Rectal smooth muscle tissue (tissue), 1 donor: ENCODE results near the gene PGAM4.

Experiments
- H3K27ac ChIP-seq: one replicate; pipeline ENCODE4 v1.7.0; 2013; ENCODE audit warnings: low read depth, low read length, inconsistent platforms
- H3K27me3 ChIP-seq: one replicate; pipeline ENCODE4 v1.7.0; 2013; ENCODE audit warnings: low read length; ENCODE audit not compliant: control insufficient read depth, insufficient read depth
- H3K36me3 ChIP-seq: one replicate; pipeline ENCODE4 v1.7.0; 2013; ENCODE audit warnings: low read length; ENCODE audit not compliant: control insufficient read depth, insufficient read depth
- H3K4me1 ChIP-seq: one replicate; pipeline ENCODE4 v1.7.0; 2013; ENCODE audit warnings: low read length; ENCODE audit not compliant: control insufficient read depth, insufficient read depth
- H3K4me3 ChIP-seq: one replicate; pipeline ENCODE4 v1.7.0; 2013; ENCODE audit warnings: low read length
- H3K9ac ChIP-seq: one replicate; pipeline ENCODE4 v1.7.0; 2013; ENCODE audit warnings: low read length

The PGAM4 gene

GRCh38 chrX:77969538-77969937, at the start of gene PGAM4:
Gene PGAM4, minus strand, starts transcription at chrX:77969638. Its CDS starts 0 bp downstream, at chrX:77969638.
- H3K4me3 ChIP-seq = no peak within 1 kb of the TSS
- H3K4me1 ChIP-seq = no peaks in the 10 kb centered on the region
- H3K27me3 ChIP-seq = no peaks in the 10 kb centered on the region
- H3K36me3 ChIP-seq = no peaks in the 10 kb centered on the region
- no peak within 1 kb of the TSS for H3K9ac ChIP-seq
- no peak within 1 kb of the TSS for H3K27ac ChIP-seq

- no peaks in the 10 kb centered on the region for H3K4me1 ChIP-seq
- H3K4me3 ChIP-seq = no peak overlapping the region
- no peaks in the 10 kb centered on the region for H3K27me3 ChIP-seq
- H3K9ac ChIP-seq = no peak overlapping the region
- no peak overlapping the region for H3K27ac ChIP-seq
- H3K36me3 ChIP-seq = no peaks in the 10 kb centered on the region
Measured at GRCh38 chrX:78011846-78012245, 42.4 kb upstream of the PGAM4 start.

GRCh38 chrX:77979870-77980269, 10.4 kb upstream of the PGAM4 start:
- Histone ChIP-seq H3K36me3 (no peaks in the 10 kb centered on the region), H3K4me3 (no peak overlapping the region), H3K27me3 (no peaks in the 10 kb centered on the region), H3K27ac (no peak overlapping the region), H3K9ac (no peak overlapping the region), H3K4me1 (no peaks in the 10 kb centered on the region)

GRCh38 chrX:77977518-77977917, 8.1 kb upstream of the PGAM4 start:
- Histone ChIP-seq H3K9ac (no peak overlapping the region), H3K4me1 (no peaks in the 10 kb centered on the region), H3K4me3 (no peak overlapping the region), H3K27ac (no peak overlapping the region), H3K36me3 (no peaks in the 10 kb centered on the region), H3K27me3 (no peaks in the 10 kb centered on the region)

- Histone ChIP-seq H3K4me1 (no peaks in the 10 kb centered on the region), H3K27me3 (no peaks in the 10 kb centered on the region), H3K4me3 (no peak overlapping the region), H3K9ac (no peak overlapping the region), H3K27ac (no peak overlapping the region), H3K36me3 (no peaks in the 10 kb centered on the region)
Measured at GRCh38 chrX:77977095-77977494, 7.7 kb upstream of the PGAM4 start.

GRCh38 chrX:77975755-77976154, 6.3 kb upstream of the PGAM4 start:
- H3K27ac ChIP-seq = no peak overlapping the region
- H3K36me3 ChIP-seq = no peaks in the 10 kb centered on the region
- H3K4me3 ChIP-seq = no peak overlapping the region

GRCh38 chrX:77967631-77968030, 1.8 kb downstream of the PGAM4 start:
- H3K9ac ChIP-seq = no peak overlapping the region
- no peaks in the 10 kb centered on the region for H3K4me1 ChIP-seq
- H3K27ac ChIP-seq = no peak overlapping the region
- no peaks in the 10 kb centered on the region for H3K36me3 ChIP-seq
- no peaks in the 10 kb centered on the region for H3K27me3 ChIP-seq
- no peak overlapping the region for H3K4me3 ChIP-seq

More at GRCh38 chrX:77975755-77976154, 6.3 kb upstream of the PGAM4 start:
- no peak overlapping the region for H3K9ac ChIP-seq
- no peaks in the 10 kb centered on the region for H3K4me1 ChIP-seq
- no peaks in the 10 kb centered on the region for H3K27me3 ChIP-seq

- Histone ChIP-seq H3K36me3 (no peaks in the 10 kb centered on the region), H3K27ac (no peak overlapping the region), H3K4me3 (no peak overlapping the region), H3K9ac (no peak overlapping the region), H3K27me3 (no peaks in the 10 kb centered on the region), H3K4me1 (no peaks in the 10 kb centered on the region)
Measured at GRCh38 chrX:77966361-77966760, 3.1 kb downstream of the PGAM4 start.

GRCh38 chrX:77962068-77962902, 7.2 kb downstream of the PGAM4 start:
- Histone ChIP-seq H3K9ac (no peak overlapping the region), H3K4me1 (no peaks in the 10 kb centered on the region), H3K27me3 (no peaks in the 10 kb centered on the region), H3K27ac (no peak overlapping the region), H3K4me3 (no peak overlapping the region), H3K36me3 (no peaks in the 10 kb centered on the region)

- Histone ChIP-seq H3K36me3 (no peaks in the 10 kb centered on the region), H3K27ac (no peak overlapping the region), H3K27me3 (no peaks in the 10 kb centered on the region), H3K4me1 (no peaks in the 10 kb centered on the region), H3K9ac (no peak overlapping the region), H3K4me3 (no peak overlapping the region)
Measured at GRCh38 chrX:77961063-77961462, 8.4 kb downstream of the PGAM4 start.

GRCh38 chrX:77960567-77960966, 8.9 kb downstream of the PGAM4 start:
- no peaks in the 10 kb centered on the region for H3K36me3 ChIP-seq
- no peaks in the 10 kb centered on the region for H3K27me3 ChIP-seq
- H3K4me1 ChIP-seq = no peaks in the 10 kb centered on the region
- H3K9ac ChIP-seq = no peak overlapping the region
- H3K4me3 ChIP-seq = no peak overlapping the region
- H3K27ac ChIP-seq = no peak overlapping the region

GRCh38 chrX:77953708-77954107, 15.7 kb downstream of the PGAM4 start:
- no peak overlapping the region for H3K9ac ChIP-seq
- H3K27me3 ChIP-seq = no peaks in the 10 kb centered on the region
- H3K4me1 ChIP-seq = no peaks in the 10 kb centered on the region
- no peak overlapping the region for H3K4me3 ChIP-seq
- no peak overlapping the region for H3K27ac ChIP-seq
- H3K36me3 ChIP-seq = no peaks in the 10 kb centered on the region

- no peaks in the 10 kb centered on the region for H3K27me3 ChIP-seq
- H3K9ac ChIP-seq = no peak overlapping the region
- H3K36me3 ChIP-seq = no peaks in the 10 kb centered on the region
- H3K4me1 ChIP-seq = no peaks in the 10 kb centered on the region
- H3K27ac ChIP-seq = no peak overlapping the region
- no peak overlapping the region for H3K4me3 ChIP-seq
Measured at GRCh38 chrX:77953302-77953701, 16.1 kb downstream of the PGAM4 start.
